IPS-15b (cell line): ENCODE results near the gene ORM1.

Source experiments
- H3K27me3 ChIP-seq: one replicate; pipeline ENCODE4 v1.6.1; 2013; ENCODE audit warnings: low read length; ENCODE audit not compliant: control insufficient read depth, insufficient read depth
- H3K36me3 ChIP-seq: one replicate; pipeline ENCODE4 v1.6.1; 2013; ENCODE audit warnings: low read length; ENCODE audit not compliant: control insufficient read depth, insufficient read depth
- H3K4me1 ChIP-seq: one replicate; pipeline ENCODE4 v1.6.1; 2013; ENCODE audit warnings: mild to moderate bottlenecking, low read length; ENCODE audit not compliant: control insufficient read depth, insufficient read depth
- H3K4me3 ChIP-seq: one replicate; pipeline ENCODE4 v1.5.1; 2013; ENCODE audit warnings: low read depth, low read length
- H3K9ac ChIP-seq: one replicate; pipeline ENCODE4 v1.6.1; 2013; ENCODE audit warnings: low read depth, mild to moderate bottlenecking, low read length
- H3K9me3 ChIP-seq: one replicate; pipeline ENCODE4 v1.6.1; 2013; ENCODE audit warnings: mild to moderate bottlenecking, low read length; ENCODE audit not compliant: control insufficient read depth, insufficient read depth

Gene ORM1

DNA sequence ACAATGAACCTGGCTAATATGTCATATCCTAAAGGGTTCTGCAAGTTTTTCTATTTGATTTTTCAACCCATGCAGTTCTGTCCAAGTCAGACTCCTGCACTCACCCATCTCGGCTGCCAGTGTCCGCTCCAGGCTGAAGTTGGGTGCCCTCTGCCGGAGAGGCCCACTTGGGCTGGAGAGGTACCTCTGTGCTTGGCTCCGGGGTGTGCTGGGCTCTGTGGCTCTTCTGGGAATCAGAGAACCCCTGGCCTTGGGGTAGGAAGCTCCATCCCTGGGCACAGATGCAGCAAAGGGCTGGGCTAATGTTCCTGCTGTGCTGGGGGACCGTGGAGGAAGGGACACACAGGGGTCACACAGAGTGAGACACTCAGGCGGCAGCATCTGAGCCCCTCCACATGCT is 32.9 kb downstream of the ORM1 start:
- peaks cover 20% of the 10 kb centered on the region for H3K36me3 ChIP-seq
- H3K4me3 ChIP-seq: no peak overlapping the region
- no peaks in the 10 kb centered on the region for H3K4me1 ChIP-seq
- no peak overlapping the region for H3K9ac ChIP-seq
- no peaks in the 10 kb centered on the region for H3K9me3 ChIP-seq
- H3K27me3 ChIP-seq: no peaks in the 10 kb centered on the region

DNA sequence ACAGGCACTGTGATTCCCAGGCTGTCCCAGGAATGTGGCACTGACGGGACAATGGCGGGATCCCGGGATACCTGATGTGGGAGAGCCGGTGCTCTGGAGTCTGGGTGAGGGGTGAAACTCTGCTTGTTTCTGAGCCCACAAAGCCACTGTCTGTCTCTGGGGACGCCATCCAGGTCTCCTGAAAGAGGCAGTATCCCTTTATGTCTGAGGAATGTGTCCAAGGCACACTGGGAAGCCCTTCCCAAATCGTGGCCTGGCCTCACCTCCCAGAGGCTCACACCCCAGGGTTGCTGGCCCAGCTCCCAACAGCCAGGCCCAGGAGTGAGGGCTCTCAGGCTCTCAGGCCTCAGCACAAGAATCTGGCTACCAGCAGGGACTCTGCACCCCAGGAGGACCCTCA is 33.9 kb downstream of the ORM1 start:
- peaks cover 28% of the 10 kb centered on the region for H3K36me3 ChIP-seq

DNA sequence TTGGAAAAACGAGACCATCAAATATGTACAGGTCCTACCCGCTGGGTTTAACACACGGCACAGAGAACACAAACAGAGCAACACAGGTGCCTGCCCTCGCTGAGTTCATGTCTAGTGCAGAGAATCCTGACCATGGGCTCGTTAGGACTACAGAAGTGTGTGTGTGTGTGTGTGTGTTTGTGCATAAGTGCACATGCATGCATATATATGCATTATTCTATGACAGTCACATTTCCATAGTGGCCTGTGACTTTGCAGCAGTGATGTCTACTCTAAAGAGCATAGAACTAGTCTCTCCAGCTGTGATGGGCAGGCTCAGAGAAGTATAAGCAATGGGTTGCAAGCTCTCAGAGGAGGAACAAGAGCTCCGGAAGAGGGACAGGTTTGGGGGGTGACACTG is 34.5 kb downstream of the ORM1 start:
- Histone ChIP-seq H3K9ac (no peak overlapping the region), H3K9me3 (no peaks in the 10 kb centered on the region), H3K4me3 (no peak overlapping the region), H3K36me3 (peaks cover 28% of the 10 kb centered on the region), H3K27me3 (no peaks in the 10 kb centered on the region), H3K4me1 (no peaks in the 10 kb centered on the region)

More for the DNA sequence above, 33.9 kb downstream of the ORM1 start:
- H3K4me3 ChIP-seq: no peak overlapping the region
- H3K9me3 ChIP-seq: no peaks in the 10 kb centered on the region
- H3K4me1 ChIP-seq: no peaks in the 10 kb centered on the region
- H3K9ac ChIP-seq: no peak overlapping the region
- H3K27me3 ChIP-seq: no peaks in the 10 kb centered on the region

DNA sequence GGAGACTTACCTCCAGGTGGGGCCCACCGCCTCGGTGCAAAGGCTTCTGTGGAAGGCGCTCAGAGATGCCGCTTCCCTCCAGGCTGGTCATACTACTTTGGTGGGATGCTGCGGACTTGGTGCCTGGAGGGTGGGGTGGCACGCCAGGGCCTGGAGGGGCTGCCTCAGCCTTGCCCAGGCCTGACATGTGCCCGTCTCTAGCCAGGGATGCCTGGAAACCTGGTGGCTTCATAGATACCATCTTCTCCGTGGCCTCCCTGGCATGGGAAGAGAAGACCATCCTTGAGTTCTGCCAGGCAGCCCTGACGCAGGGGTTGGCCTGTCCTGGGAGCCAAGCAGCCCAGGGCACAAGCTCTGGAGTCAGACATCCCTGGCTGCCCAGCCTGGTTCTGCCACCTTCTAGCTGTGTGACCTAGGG is 35.0 kb downstream of the ORM1 start:
- H3K9me3 ChIP-seq: no peaks in the 10 kb centered on the region
- H3K27me3 ChIP-seq: no peaks in the 10 kb centered on the region
- no peak overlapping the region for H3K9ac ChIP-seq
- H3K4me3 ChIP-seq: no peak overlapping the region
- peaks cover 28% of the 10 kb centered on the region for H3K36me3 ChIP-seq
- H3K4me1 ChIP-seq: no peaks in the 10 kb centered on the region

DNA sequence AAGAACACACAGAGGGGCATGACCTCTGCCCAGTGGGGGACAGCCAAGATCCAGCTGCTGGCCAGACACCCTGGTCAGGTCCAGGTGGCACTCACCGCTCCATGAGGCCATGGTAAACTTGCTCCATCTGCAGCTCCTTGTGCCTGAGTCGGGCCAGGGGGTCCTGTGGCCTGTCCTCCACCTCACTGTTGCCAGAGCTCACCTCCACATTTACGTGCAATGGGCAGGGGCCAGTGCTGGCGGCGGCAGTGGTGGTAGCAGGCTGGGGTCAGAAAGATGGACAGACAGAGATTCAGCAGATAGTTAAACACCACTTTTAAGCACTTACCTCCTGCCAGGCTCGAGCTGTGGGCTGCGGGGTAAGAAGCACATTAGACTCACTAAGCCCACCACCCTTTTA is 36.9 kb downstream of the ORM1 start:
- Histone ChIP-seq H3K27me3 (no peaks in the 10 kb centered on the region), H3K36me3 (peaks cover 30% of the 10 kb centered on the region), H3K9ac (no peak overlapping the region), H3K4me3 (no peak overlapping the region), H3K4me1 (no peaks in the 10 kb centered on the region), H3K9me3 (no peaks in the 10 kb centered on the region)

DNA sequence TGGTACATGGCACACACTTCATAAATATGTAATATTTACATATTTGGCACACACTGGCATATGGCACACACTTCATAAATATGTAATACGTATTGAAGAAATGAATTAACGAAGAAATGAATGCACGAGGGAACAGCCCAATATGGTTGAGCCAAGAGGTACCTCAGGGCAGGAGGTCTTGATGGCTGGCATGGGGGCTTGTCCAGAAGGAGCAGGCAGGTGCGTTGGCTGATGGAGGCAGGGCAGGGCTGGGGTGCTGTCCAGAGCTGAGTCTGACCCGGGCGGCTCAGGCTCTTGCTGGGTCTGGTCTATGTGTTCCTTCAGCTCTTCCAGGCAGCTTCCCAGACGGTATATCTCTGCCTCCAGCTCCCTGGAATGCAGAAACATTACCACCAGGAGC is 38.6 kb downstream of the ORM1 start:
- Histone ChIP-seq H3K9me3 (no peaks in the 10 kb centered on the region), H3K4me1 (no peaks in the 10 kb centered on the region), H3K9ac (no peak overlapping the region), H3K27me3 (no peaks in the 10 kb centered on the region), H3K4me3 (no peak overlapping the region), H3K36me3 (peaks cover 30% of the 10 kb centered on the region)

DNA sequence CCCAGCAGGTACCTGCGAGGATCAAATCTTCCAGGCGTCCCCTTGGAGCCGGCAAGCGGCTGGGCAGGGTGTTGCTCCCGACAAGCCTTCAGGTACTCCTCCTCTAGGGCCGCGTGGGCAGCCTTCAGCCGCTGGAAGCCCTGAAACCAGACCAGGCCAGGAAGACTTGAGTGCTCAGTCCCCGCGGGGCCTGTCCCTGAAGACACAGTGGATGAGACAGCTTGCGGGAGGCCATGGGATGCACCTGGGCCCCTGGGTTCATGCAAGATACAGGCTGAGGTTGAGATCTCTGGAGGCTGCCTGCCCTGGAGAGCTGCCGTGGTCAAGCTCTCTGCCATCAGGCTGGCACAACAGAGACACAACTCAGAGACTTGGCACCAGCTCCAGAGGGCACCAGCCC is 39.5 kb downstream of the ORM1 start:
- H3K9me3 ChIP-seq: no peaks in the 10 kb centered on the region
- no peaks in the 10 kb centered on the region for H3K4me1 ChIP-seq
- no peaks in the 10 kb centered on the region for H3K27me3 ChIP-seq
- no peak overlapping the region for H3K9ac ChIP-seq
- H3K36me3 ChIP-seq: peaks cover 26% of the 10 kb centered on the region
- no peak overlapping the region for H3K4me3 ChIP-seq

DNA sequence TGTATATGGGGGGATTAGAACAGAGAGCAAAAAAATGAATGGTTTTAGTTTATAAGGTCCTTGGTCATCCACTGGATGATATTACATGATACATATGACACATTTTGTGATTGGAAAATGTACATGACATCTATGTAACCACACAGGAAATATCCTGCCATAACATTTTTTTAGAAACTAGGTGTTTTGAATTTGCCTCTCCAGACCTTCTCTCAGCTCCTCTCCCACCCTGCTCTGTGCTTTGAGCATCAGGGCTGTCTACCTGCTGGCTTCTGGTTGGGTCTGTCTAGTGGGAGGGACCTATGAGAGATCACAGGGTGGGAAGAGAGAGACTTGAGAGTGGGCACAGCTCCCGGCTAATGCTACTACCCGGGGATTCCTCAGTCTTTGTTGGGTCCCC is 40.5 kb downstream of the ORM1 start:
- Histone ChIP-seq H3K9me3 (no peaks in the 10 kb centered on the region), H3K9ac (no peak overlapping the region), H3K4me3 (no peak overlapping the region), H3K4me1 (no peaks in the 10 kb centered on the region), H3K27me3 (no peaks in the 10 kb centered on the region), H3K36me3 (peaks cover 29% of the 10 kb centered on the region)

DNA sequence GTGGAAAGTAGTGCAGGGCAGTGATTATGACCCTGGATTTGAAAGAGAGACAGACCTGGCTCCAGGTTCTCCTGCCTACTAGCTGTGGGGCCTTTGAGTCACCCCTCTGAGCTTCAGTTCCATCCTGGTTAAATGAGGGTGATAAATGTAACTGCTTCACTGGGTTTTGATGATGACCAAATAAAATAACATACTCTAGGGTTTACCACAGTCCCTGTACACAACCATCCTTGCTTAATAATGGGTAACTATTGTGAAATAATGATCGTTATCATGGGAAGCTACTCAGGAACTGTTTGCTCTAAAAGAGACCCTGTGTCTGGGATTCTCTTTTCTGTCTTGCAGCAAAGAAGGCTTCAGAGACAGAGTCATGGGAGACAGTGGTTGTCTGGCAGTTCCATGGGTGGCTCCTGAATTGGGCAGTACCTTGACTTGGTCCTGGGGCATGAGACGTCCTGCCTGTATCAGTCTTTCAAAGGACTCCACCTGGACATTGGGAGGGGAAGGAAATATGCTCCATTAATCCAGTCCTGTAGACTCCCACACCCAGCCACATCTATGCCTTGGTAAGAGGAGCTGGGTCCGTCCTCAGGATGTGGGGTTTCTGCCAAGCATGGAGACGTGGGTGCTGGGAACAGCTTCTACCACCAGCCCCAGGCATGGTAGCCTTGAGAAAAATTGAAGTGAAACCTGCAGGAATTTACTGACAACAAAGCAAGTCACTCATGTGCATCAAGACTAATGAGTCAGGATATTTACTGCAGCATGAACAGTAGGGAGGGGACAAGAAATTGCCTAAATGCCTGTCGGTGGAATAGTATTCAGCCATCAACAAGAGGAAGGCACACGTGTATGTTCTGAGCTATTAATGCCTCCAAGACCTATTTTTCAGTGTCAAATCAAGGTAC is 41.5 kb downstream of the ORM1 start:
- H3K4me3 ChIP-seq: no peak overlapping the region
- peaks cover 29% of the 10 kb centered on the region for H3K36me3 ChIP-seq
- no peaks in the 10 kb centered on the region for H3K9me3 ChIP-seq
- H3K4me1 ChIP-seq: peaks cover 3% of the 10 kb centered on the region
- H3K9ac ChIP-seq: no peak overlapping the region
- no peaks in the 10 kb centered on the region for H3K27me3 ChIP-seq

DNA sequence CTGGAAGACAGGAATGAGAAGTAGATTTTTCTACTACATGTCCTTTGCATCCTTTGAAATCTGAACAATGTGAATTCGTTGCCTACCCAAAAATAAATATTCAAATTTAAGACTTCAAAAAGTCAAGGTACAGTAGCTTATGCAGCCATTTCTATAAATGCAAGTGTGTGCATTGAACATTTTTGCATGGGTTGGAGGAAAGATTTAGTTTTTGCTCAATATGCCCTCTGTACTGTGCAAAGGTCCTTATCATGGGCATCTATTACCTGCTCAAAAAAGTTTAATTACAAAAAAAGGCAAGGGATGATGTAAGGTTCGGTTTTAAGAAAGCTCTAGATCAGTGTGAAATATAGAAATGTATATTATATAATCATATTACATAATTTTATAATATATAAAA is 42.3 kb downstream of the ORM1 start:
- Histone ChIP-seq H3K4me1 (peaks cover 9% of the 10 kb centered on the region), H3K27me3 (no peaks in the 10 kb centered on the region), H3K36me3 (peaks cover 24% of the 10 kb centered on the region), H3K9ac (no peak overlapping the region), H3K4me3 (no peak overlapping the region), H3K9me3 (no peaks in the 10 kb centered on the region)

DNA sequence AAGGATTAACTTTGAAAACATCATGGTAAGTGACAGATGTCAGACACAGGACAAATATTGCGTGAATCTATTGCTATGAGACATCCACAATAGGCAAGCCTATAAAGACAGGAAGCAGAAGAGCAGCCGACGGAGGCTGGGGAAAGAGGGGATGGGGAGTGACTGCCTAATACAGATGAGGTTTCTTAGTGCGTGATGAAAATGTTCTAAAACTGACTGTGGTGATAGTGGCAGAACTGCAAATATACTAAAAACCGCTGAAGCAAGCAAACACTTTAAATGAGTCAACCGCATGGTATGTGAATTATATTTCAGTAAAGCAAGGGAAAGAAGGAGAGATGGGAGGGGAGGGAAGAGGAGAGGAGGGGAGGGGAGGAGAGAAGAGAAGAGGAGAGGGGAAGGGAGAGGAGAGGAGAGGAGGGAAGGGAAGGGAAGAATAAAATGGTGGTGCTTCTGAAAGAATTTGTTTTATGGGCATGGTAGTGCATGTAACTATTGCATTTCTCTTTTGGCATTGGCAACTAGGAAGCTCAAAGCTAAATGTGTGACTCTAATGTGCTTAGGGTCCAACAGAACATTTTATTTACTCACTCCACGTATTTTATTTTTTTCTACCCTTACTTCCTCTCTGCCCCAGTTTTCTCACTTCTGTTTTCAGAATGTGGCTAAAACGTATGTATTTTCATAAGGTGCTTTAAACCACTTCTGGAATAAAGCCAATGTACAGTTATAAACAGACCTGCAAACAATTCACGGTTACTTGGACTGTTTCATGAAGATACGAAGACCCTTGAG is 43.6 kb downstream of the ORM1 start:
- Histone ChIP-seq H3K9ac (no peak overlapping the region), H3K4me1 (peaks cover 17% of the 10 kb centered on the region), H3K9me3 (no peaks in the 10 kb centered on the region), H3K4me3 (no peak overlapping the region), H3K36me3 (peaks cover 14% of the 10 kb centered on the region), H3K27me3 (no peaks in the 10 kb centered on the region)

DNA sequence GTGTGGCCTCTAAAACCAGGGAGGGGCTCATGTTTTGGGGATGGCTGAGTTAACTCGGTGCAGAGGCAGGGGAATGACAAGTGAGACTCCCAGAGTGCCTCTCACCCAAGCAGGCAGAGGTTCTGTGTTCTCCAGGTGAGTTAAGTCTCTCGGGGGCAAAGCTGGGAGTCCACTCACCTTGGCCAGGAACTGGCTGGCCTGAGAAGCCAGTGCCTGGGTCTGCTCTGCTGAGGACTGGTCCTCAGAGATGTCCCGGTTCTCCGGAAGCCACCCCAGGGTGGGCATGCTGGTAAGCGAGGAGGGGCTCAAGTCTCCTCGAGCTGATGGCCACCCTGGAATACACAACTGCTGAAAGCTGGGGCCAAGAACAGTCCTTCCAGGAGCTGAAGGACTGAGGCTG is 44.5 kb downstream of the ORM1 start:
- no peak overlapping the region for H3K9ac ChIP-seq
- no peaks in the 10 kb centered on the region for H3K27me3 ChIP-seq
- H3K36me3 ChIP-seq: peaks cover 16% of the 10 kb centered on the region
- peaks cover 19% of the 10 kb centered on the region for H3K4me1 ChIP-seq
- H3K9me3 ChIP-seq: no peaks in the 10 kb centered on the region
- H3K4me3 ChIP-seq: no peak overlapping the region
